ENCODE measurements around the gene STX5.

Gene STX5

GRCh38 chr11:62854013-62854824, 22.4 kb upstream of the STX5 start:
- peak overlapping the region; percentile 74 for H3K4me2 ChIP-seq (ENCODE audit: low read depth, low read length)
- no peak for DNase-seq
- peaks cover 25% of the 10 kb centered on the region for H3K4me1 ChIP-seq (ENCODE audit: low read length)
- H3K9me3 ChIP-seq (replicated peaks; ENCODE audit: insufficient read depth, low read length), result no peaks in the 10 kb centered on the region
- H3K27ac ChIP-seq (ENCODE audit: low read length), result peak overlapping the region; percentile 74; the same call in 1 of the 2 replicates
- peaks cover 56% of the 10 kb centered on the region for H3K79me2 ChIP-seq (ENCODE audit: low read length)
- no peaks in the 10 kb centered on the region for H3K27me3 ChIP-seq (replicated peaks; ENCODE audit: insufficient read depth, low read length)
- TF ChIP-seq EZH2 (optimal IDR thresholded peaks at IDR 0.05; ENCODE audit: low read depth, low read length) (no peak), EZH2phosphoT487 (IDR thresholded peaks at IDR 0.05; ENCODE audit: low read length) (no peak)
- TF ChIP-seq, protein P1, sequence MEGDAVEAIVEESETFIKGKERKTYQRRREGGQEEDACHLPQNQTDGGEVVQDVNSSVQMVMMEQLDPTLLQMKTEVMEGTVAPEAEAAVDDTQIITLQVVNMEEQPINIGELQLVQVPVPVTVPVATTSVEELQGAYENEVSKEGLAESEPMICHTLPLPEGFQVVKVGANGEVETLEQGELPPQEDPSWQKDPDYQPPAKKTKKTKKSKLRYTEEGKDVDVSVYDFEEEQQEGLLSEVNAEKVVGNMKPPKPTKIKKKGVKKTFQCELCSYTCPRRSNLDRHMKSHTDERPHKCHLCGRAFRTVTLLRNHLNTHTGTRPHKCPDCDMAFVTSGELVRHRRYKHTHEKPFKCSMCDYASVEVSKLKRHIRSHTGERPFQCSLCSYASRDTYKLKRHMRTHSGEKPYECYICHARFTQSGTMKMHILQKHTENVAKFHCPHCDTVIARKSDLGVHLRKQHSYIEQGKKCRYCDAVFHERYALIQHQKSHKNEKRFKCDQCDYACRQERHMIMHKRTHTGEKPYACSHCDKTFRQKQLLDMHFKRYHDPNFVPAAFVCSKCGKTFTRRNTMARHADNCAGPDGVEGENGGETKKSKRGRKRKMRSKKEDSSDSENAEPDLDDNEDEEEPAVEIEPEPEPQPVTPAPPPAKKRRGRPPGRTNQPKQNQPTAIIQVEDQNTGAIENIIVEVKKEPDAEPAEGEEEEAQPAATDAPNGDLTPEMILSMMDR (IDR thresholded peaks at IDR 0.05; ENCODE audit: low read length), result no peak
- peaks cover 61% of the 10 kb centered on the region for H3F3A ChIP-seq (ENCODE audit: insufficient read depth, low read length)
- peak overlapping the region; percentile 100 for H3K4me3 ChIP-seq (ENCODE audit: low read length)
- no peaks in the 10 kb centered on the region for H3K9me2 ChIP-seq (replicated peaks; ENCODE audit: insufficient read depth, low read length)
- no peak overlapping the region for H2AFZ ChIP-seq (ENCODE audit: low read length)
- H3K36me3 ChIP-seq (replicated peaks; ENCODE audit: insufficient read depth, low read length), result peaks cover 28% of the 10 kb centered on the region
- peaks cover 35% of the 10 kb centered on the region for H4K20me1 ChIP-seq (ENCODE audit: insufficient read depth, low read length)
- peak overlapping the region; percentile 99 for H3K9ac ChIP-seq (ENCODE audit: low read length)

- peak overlapping the region; percentile 99; the same call in 1 of the 2 replicates for H3K9ac ChIP-seq (ENCODE audit: low read length)
- peaks cover 65% of the 10 kb centered on the region for H3F3A ChIP-seq (ENCODE audit: insufficient read depth, low read length)
- peaks cover 56% of the 10 kb centered on the region for H3K79me2 ChIP-seq (ENCODE audit: low read length)
- H3K4me1 ChIP-seq (ENCODE audit: low read length), result peaks cover 28% of the 10 kb centered on the region
- TF ChIP-seq EZH2phosphoT487 (IDR thresholded peaks at IDR 0.05; ENCODE audit: low read length), result no peak
- TF ChIP-seq, protein P1 (IDR thresholded peaks at IDR 0.05; ENCODE audit: low read length), result no peak
- TF ChIP-seq EZH2 (optimal IDR thresholded peaks at IDR 0.05; ENCODE audit: low read depth, low read length), result no peak
- H3K36me3 ChIP-seq (replicated peaks; ENCODE audit: insufficient read depth, low read length), result peaks cover 28% of the 10 kb centered on the region
- no peak for DNase-seq
- no peaks in the 10 kb centered on the region for H3K27me3 ChIP-seq (replicated peaks; ENCODE audit: insufficient read depth, low read length)
- H3K9me3 ChIP-seq (replicated peaks; ENCODE audit: insufficient read depth, low read length), result no peaks in the 10 kb centered on the region
- H3K4me3 ChIP-seq (ENCODE audit: low read length), result peak overlapping the region; percentile 100
- no peak overlapping the region for H2AFZ ChIP-seq (ENCODE audit: low read length)
- peak overlapping the region; percentile 74; the same call in 1 of the 2 replicates for H3K27ac ChIP-seq (ENCODE audit: low read length)
- H3K9me2 ChIP-seq (replicated peaks; ENCODE audit: insufficient read depth, low read length), result no peaks in the 10 kb centered on the region
- H3K4me2 ChIP-seq (ENCODE audit: low read depth, low read length), result peak overlapping the region; percentile 74
- H4K20me1 ChIP-seq (ENCODE audit: insufficient read depth, low read length), result peaks cover 35% of the 10 kb centered on the region
Measured at GRCh38 chr11:62853279-62853965, 21.6 kb upstream of the STX5 start.

DNA sequence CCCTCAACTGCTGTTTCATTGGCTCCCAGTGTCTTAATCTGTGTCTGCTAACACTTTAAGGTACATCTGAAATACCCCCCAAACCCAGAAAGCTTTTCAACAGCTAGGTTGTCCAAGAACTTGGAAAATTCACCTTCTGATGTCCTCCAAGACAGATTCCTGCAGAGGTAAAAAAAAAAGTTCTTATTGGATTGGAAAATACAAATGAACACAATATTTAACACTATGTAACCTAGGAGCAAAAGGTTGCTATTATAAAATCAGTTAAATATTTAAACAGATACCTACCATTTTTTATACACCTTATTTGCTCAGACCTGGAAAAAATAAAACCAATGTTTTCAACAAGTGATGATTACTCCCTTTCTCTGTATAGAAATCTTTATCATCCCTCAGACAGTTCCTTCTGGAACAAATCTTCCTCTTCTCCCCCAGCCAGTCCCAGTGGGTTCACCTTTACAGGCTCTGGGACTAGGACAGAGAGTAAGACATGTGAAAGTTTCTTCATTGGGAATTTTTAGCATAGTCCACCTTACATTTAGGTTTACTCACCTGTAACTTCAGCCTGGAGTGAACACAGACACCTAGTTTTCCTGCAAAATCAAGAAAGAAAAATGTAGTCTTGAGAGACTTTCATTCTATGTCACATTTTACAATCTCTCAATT, 20.8 kb upstream of the STX5 start:
- Histone ChIP-seq H3K36me3 (replicated peaks; ENCODE audit: insufficient read depth, low read length) (peaks cover 28% of the 10 kb centered on the region), H3K27ac (ENCODE audit: low read length) (peak overlapping the region; percentile 74; the same call in 1 of the 2 replicates), H3K79me2 (ENCODE audit: low read length) (peaks cover 48% of the 10 kb centered on the region), H3K9me2 (replicated peaks; ENCODE audit: insufficient read depth, low read length) (no peaks in the 10 kb centered on the region), H3K4me3 (ENCODE audit: low read length) (peak overlapping the region; percentile 100; the same call in 1 of the 2 replicates), H3K4me2 (ENCODE audit: low read depth, low read length) (peak overlapping the region; percentile 74), H3K4me1 (ENCODE audit: low read length) (peaks cover 26% of the 10 kb centered on the region), H4K20me1 (ENCODE audit: insufficient read depth, low read length) (peaks cover 35% of the 10 kb centered on the region), H3F3A (ENCODE audit: insufficient read depth, low read length) (peaks cover 65% of the 10 kb centered on the region), H3K9ac (ENCODE audit: low read length) (peak overlapping the region; percentile 99; the same call in 1 of the 2 replicates), H3K27me3 (replicated peaks; ENCODE audit: insufficient read depth, low read length) (no peaks in the 10 kb centered on the region), H2AFZ (ENCODE audit: low read length) (no peak overlapping the region), H3K9me3 (replicated peaks; ENCODE audit: insufficient read depth, low read length) (no peaks in the 10 kb centered on the region)
- TF ChIP-seq EZH2phosphoT487 (IDR thresholded peaks at IDR 0.05; ENCODE audit: low read length), result no peak
- TF ChIP-seq, protein P1 (IDR thresholded peaks at IDR 0.05; ENCODE audit: low read length), result no peak
- TF ChIP-seq EZH2 (optimal IDR thresholded peaks at IDR 0.05; ENCODE audit: low read depth, low read length), result no peak
- DNase-seq, result no peak

Data from MM.1S (cell line).